ENCODE measurements around the gene MCRS1. TPM values are rescaled to one million over a fixed set of nuclear protein-coding genes. Genes with fewer than 3 reads are reported as not detected.

Gene MCRS1
- total and polyA plus RNA-seq, 2 experiments from 2014 or later: 105 to 139 TPM

DNA sequence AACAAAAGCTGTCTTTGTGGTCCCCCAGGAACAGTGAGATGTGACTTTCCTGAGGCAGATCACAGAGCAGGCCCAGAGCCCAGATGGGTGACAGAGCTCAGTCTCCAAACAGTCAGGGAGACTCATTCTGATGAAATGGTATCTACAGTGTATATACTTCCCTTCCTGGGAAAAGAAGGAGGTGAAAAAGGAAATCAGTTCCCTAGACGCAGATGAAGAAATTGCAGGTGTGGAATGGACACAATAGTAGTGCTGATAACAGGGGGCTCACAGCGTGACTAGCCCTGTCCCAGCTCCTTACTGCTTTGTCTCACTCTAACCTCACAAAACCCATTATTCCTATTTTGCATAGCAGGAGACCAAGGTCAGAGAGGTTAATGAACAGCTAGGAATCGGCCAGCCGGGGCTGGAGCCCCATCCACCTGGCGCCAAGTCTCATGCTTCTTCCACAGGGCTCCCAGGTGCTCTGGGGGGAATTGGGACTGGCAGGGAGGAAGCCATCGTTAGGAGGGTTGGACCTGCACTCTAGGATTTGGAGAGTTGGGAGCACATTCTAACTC is 17.2 kb downstream of the MCRS1 start:
- ATAC-seq (no peak), DNase-seq (ENCODE audit: low spot score) (no peak)
- no peaks in the 10 kb centered on the region for H3K9me2 ChIP-seq (ENCODE audit: insufficient read depth)
- Mint-ChIP-seq H3K27ac (no peak overlapping the region), H3K36me3 (ENCODE audit: low read depth) (no peaks in the 10 kb centered on the region), H3K27me3 (ENCODE audit: insufficient read depth, low read depth, poor library complexity) (peaks cover 57% of the 10 kb centered on the region), H3K9me3 (no peaks in the 10 kb centered on the region), H3K4me1 (peaks cover 6% of the 10 kb centered on the region; the same call in 1 of the 3 replicates), H3K4me3 (no peak overlapping the region; the same call in 2 of the 3 replicates)
- H3K79me2 ChIP-seq (replicated peaks; ENCODE audit: insufficient read depth): no peaks in the 10 kb centered on the region
- H3K4me3 ChIP-seq: no peak overlapping the region
- no peaks in the 10 kb centered on the region for H3F3A ChIP-seq (replicated peaks; ENCODE audit: low read depth)
- no peaks in the 10 kb centered on the region; the same call in 1 of the 2 replicates for H3K4me1 ChIP-seq (ENCODE audit: insufficient read depth)
- no peaks in the 10 kb centered on the region for H3K36me3 ChIP-seq (ENCODE audit: insufficient read depth)
- no peak overlapping the region for H2AFZ ChIP-seq
- no peaks in the 10 kb centered on the region for H4K20me1 ChIP-seq (replicated peaks; ENCODE audit: insufficient read depth)
- peaks cover 73% of the 10 kb centered on the region for H3K27me3 ChIP-seq (ENCODE audit: insufficient read depth)
- no peak overlapping the region for H3K4me2 ChIP-seq
- no peak overlapping the region for H3K27ac ChIP-seq (ENCODE audit: low read depth)
- TF ChIP-seq EZH2phosphoT487 (IDR thresholded peaks at IDR 0.05; ENCODE audit: unreplicated experiment): no peak
- TF ChIP-seq EZH2 (IDR thresholded peaks at IDR 0.05; ENCODE audit: low read depth, unreplicated experiment): no peak
- TF ChIP-seq, protein P1, sequence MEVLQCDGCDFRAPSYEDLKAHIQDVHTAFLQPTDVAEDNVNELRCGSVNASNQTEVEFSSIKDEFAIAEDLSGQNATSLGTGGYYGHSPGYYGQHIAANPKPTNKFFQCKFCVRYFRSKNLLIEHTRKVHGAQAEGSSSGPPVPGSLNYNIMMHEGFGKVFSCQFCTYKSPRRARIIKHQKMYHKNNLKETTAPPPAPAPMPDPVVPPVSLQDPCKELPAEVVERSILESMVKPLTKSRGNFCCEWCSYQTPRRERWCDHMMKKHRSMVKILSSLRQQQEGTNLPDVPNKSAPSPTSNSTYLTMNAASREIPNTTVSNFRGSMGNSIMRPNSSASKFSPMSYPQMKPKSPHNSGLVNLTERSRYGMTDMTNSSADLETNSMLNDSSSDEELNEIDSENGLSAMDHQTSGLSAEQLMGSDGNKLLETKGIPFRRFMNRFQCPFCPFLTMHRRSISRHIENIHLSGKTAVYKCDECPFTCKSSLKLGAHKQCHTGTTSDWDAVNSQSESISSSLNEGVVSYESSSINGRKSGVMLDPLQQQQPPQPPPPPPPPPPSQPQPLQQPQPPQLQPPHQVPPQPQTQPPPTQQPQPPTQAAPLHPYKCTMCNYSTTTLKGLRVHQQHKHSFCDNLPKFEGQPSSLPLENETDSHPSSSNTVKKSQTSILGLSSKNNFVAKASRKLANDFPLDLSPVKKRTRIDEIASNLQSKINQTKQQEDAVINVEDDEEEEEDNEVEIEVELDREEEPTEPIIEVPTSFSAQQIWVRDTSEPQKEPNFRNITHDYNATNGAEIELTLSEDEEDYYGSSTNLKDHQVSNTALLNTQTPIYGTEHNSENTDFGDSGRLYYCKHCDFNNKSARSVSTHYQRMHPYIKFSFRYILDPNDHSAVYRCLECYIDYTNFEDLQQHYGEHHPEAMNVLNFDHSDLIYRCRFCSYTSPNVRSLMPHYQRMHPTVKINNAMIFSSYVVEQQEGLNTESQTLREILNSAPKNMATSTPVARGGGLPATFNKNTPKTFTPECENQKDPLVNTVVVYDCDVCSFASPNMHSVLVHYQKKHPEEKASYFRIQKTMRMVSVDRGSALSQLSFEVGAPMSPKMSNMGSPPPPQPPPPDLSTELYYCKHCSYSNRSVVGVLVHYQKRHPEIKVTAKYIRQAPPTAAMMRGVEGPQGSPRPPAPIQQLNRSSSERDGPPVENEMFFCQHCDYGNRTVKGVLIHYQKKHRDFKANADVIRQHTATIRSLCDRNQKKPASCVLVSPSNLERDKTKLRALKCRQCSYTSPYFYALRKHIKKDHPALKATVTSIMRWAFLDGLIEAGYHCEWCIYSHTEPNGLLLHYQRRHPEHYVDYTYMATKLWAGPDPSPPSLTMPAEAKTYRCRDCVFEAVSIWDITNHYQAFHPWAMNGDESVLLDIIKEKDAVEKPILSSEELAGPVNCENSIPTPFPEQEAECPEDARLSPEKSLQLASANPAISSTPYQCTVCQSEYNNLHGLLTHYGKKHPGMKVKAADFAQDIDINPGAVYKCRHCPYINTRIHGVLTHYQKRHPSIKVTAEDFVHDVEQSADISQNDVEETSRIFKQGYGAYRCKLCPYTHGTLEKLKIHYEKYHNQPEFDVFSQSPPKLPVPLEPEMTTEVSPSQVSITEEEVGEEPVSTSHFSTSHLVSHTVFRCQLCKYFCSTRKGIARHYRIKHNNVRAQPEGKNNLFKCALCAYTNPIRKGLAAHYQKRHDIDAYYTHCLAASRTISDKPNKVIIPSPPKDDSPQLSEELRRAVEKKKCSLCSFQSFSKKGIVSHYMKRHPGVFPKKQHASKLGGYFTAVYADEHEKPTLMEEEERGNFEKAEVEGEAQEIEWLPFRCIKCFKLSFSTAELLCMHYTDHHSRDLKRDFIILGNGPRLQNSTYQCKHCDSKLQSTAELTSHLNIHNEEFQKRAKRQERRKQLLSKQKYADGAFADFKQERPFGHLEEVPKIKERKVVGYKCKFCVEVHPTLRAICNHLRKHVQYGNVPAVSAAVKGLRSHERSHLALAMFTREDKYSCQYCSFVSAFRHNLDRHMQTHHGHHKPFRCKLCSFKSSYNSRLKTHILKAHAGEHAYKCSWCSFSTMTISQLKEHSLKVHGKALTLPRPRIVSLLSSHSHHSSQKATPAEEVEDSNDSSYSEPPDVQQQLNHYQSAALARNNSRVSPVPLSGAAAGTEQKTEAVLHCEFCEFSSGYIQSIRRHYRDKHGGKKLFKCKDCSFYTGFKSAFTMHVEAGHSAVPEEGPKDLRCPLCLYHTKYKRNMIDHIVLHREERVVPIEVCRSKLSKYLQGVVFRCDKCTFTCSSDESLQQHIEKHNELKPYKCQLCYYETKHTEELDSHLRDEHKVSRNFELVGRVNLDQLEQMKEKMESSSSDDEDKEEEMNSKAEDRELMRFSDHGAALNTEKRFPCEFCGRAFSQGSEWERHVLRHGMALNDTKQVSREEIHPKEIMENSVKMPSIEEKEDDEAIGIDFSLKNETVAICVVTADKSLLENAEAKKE (CRISPR knock-in tag; IDR thresholded peaks at IDR 0.05): no peak
- no peak for TF ChIP-seq ZNF114 (CRISPR knock-in tag; IDR thresholded peaks at IDR 0.05)
- no peak for TF ChIP-seq NANOG (IDR thresholded peaks at IDR 0.05; ENCODE audit: borderline replicate concordance)
- TF ChIP-seq, protein P2, sequence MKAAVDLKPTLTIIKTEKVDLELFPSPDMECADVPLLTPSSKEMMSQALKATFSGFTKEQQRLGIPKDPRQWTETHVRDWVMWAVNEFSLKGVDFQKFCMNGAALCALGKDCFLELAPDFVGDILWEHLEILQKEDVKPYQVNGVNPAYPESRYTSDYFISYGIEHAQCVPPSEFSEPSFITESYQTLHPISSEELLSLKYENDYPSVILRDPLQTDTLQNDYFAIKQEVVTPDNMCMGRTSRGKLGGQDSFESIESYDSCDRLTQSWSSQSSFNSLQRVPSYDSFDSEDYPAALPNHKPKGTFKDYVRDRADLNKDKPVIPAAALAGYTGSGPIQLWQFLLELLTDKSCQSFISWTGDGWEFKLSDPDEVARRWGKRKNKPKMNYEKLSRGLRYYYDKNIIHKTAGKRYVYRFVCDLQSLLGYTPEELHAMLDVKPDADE (IDR thresholded peaks at IDR 0.05): no peak
- no peak for TF ChIP-seq JUNB (IDR thresholded peaks at IDR 0.05; ENCODE audit: unreplicated experiment)
- TF ChIP-seq, protein P3, sequence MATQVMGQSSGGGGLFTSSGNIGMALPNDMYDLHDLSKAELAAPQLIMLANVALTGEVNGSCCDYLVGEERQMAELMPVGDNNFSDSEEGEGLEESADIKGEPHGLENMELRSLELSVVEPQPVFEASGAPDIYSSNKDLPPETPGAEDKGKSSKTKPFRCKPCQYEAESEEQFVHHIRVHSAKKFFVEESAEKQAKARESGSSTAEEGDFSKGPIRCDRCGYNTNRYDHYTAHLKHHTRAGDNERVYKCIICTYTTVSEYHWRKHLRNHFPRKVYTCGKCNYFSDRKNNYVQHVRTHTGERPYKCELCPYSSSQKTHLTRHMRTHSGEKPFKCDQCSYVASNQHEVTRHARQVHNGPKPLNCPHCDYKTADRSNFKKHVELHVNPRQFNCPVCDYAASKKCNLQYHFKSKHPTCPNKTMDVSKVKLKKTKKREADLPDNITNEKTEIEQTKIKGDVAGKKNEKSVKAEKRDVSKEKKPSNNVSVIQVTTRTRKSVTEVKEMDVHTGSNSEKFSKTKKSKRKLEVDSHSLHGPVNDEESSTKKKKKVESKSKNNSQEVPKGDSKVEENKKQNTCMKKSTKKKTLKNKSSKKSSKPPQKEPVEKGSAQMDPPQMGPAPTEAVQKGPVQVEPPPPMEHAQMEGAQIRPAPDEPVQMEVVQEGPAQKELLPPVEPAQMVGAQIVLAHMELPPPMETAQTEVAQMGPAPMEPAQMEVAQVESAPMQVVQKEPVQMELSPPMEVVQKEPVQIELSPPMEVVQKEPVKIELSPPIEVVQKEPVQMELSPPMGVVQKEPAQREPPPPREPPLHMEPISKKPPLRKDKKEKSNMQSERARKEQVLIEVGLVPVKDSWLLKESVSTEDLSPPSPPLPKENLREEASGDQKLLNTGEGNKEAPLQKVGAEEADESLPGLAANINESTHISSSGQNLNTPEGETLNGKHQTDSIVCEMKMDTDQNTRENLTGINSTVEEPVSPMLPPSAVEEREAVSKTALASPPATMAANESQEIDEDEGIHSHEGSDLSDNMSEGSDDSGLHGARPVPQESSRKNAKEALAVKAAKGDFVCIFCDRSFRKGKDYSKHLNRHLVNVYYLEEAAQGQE (IDR thresholded peaks at IDR 0.05; ENCODE audit: unreplicated experiment): no peak
- no peak for TF ChIP-seq CREB1 (CRISPR knock-in tag; IDR thresholded peaks at IDR 0.05; ENCODE audit: low read depth)
- TF ChIP-seq, protein P4, sequence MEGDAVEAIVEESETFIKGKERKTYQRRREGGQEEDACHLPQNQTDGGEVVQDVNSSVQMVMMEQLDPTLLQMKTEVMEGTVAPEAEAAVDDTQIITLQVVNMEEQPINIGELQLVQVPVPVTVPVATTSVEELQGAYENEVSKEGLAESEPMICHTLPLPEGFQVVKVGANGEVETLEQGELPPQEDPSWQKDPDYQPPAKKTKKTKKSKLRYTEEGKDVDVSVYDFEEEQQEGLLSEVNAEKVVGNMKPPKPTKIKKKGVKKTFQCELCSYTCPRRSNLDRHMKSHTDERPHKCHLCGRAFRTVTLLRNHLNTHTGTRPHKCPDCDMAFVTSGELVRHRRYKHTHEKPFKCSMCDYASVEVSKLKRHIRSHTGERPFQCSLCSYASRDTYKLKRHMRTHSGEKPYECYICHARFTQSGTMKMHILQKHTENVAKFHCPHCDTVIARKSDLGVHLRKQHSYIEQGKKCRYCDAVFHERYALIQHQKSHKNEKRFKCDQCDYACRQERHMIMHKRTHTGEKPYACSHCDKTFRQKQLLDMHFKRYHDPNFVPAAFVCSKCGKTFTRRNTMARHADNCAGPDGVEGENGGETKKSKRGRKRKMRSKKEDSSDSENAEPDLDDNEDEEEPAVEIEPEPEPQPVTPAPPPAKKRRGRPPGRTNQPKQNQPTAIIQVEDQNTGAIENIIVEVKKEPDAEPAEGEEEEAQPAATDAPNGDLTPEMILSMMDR (conservative IDR thresholded peaks at IDR 0.05; ENCODE audit: low read depth in 2 of 2): no peak
- TF ChIP-seq ZNF331 (CRISPR knock-in tag; IDR thresholded peaks at IDR 0.05; ENCODE audit: low read depth): no peak
- no peak for TF ChIP-seq STAT1 (IDR thresholded peaks at IDR 0.05; ENCODE audit: unreplicated experiment)
